Mesodermal cell (in vitro differentiated cells): ENCODE measurements around the gene ABCA5. TPM values are rescaled to one million over a fixed set of nuclear protein-coding genes. Genes with fewer than 3 reads are reported as not detected.
A peak's percentile ranks its signal among the peaks of the same experiment; 100 is the strongest.

Source experiments
- H3K27ac ChIP-seq: 2 replicates; pipeline ENCODE4 v1.7.0; 2013; ENCODE audit warnings: mild to moderate bottlenecking, low read depth, low read length, moderate library complexity; ENCODE audit not compliant: severe bottlenecking
- H3K36me3 ChIP-seq: 2 replicates; pipeline ENCODE4 v1.7.1; 2013; ENCODE audit warnings: mild to moderate bottlenecking, low read length, moderate library complexity; ENCODE audit not compliant: control insufficient read depth, insufficient read depth
- H3K4me1 ChIP-seq: one replicate; pipeline ENCODE4 v1.7.1; 2013; ENCODE audit warnings: mild to moderate bottlenecking, low read length; ENCODE audit not compliant: insufficient read depth, control insufficient read depth, poor library complexity, severe bottlenecking
- H3K4me3 ChIP-seq: 2 replicates; pipeline ENCODE4 v1.7.0; 2013; ENCODE audit warnings: low read length, control low read depth, mild to moderate bottlenecking; ENCODE audit not compliant: insufficient read depth, poor library complexity, severe bottlenecking; ENCODE audit errors: extremely low read depth
- H3K9me3 ChIP-seq: 2 replicates; pipeline ENCODE4 v1.7.1; 2013; ENCODE audit warnings: mild to moderate bottlenecking, low read length, moderate library complexity; ENCODE audit not compliant: control insufficient read depth
- WGBS, 2 experiments: methylation state at CpG; one replicate each; pipeline ENCODE4 v1.1.5; 2013; ENCODE audit warnings: missing lambda C conversion rate in 2 of 2; ENCODE audit not compliant: insufficient coverage in 2 of 2; 5-methylcytosine and 5-hydroxymethylcytosine counted together
- polyA plus RNA-seq, 2 experiments: library from polyadenylated mRNA; stranded (reverse); fragments of 50-300 nt; gene quantifications; one replicate each; pipeline ENCODE4 v1.2.3, GENCODE V29; 2013

ABCA5 gene
- 3.3 TPM for polyA plus RNA-seq (2013, experiment 1 of 2)
- 5.2 TPM for polyA plus RNA-seq (2013, experiment 2 of 2)

- Histone ChIP-seq H3K4me3 (peak within 1 kb of the TSS; percentile 64), H3K9me3 (no peaks in the 10 kb centered on the region), H3K36me3 (no peaks in the 10 kb centered on the region), H3K4me1 (no peaks in the 10 kb centered on the region), H3K27ac (no peak within 1 kb of the TSS)
- WGBS, 2 experiments: 8 to 11% methylated on average over 43 to 55 of the region's 74 CpGs
Observed at GRCh38 chr17:69327060-69327831, at the start of gene ABCA5. ABCA5 (minus strand) TSS chr17:69327133; CDS start chr17:69314415, 12,718 bp downstream.

- Histone ChIP-seq H3K4me3 (no peak overlapping the region), H3K9me3 (no peaks in the 10 kb centered on the region), H3K4me1 (no peaks in the 10 kb centered on the region), H3K27ac (no peak overlapping the region), H3K36me3 (no peaks in the 10 kb centered on the region)
- WGBS, 2 experiments: 88% methylated on average over 2 of the region's 2 CpGs; no CpG with 5 or more reads in 1 of the 2 experiments
Observed at GRCh38 chr17:69375229-69375628, 48.3 kb upstream of the ABCA5 start.

- Histone ChIP-seq H3K4me1 (no peaks in the 10 kb centered on the region), H3K4me3 (no peak overlapping the region), H3K9me3 (no peaks in the 10 kb centered on the region), H3K36me3 (no peaks in the 10 kb centered on the region), H3K27ac (no peak overlapping the region)
- no CpG with 5 or more reads among the region's 2 CpGs for WGBS, 2 experiments
Observed at GRCh38 chr17:69373069-69373468, 46.1 kb upstream of the ABCA5 start.

GRCh38 chr17:69367298-69367697 is 40.4 kb upstream of the ABCA5 start:
- WGBS, 2 experiments: 100% methylated on average over 2 of the region's 3 CpGs; no CpG with 5 or more reads in 1 of the 2 experiments
- Histone ChIP-seq H3K4me1 (no peaks in the 10 kb centered on the region), H3K4me3 (no peak overlapping the region), H3K36me3 (no peaks in the 10 kb centered on the region), H3K27ac (no peak overlapping the region), H3K9me3 (no peaks in the 10 kb centered on the region)

GRCh38 chr17:69363488-69364210 is 36.7 kb upstream of the ABCA5 start:
- H3K9me3 ChIP-seq: no peaks in the 10 kb centered on the region
- no peak overlapping the region for H3K27ac ChIP-seq
- no peaks in the 10 kb centered on the region for H3K4me1 ChIP-seq
- no peaks in the 10 kb centered on the region for H3K36me3 ChIP-seq
- H3K4me3 ChIP-seq: no peak overlapping the region
- no CpG with 5 or more reads among the region's 2 CpGs for WGBS, 2 experiments

GRCh38 chr17:69361156-69361555 is 34.2 kb upstream of the ABCA5 start:
- no peak overlapping the region for H3K27ac ChIP-seq
- no peaks in the 10 kb centered on the region for H3K9me3 ChIP-seq
- no peak overlapping the region for H3K4me3 ChIP-seq
- no peaks in the 10 kb centered on the region for H3K36me3 ChIP-seq
- H3K4me1 ChIP-seq: no peaks in the 10 kb centered on the region

GRCh38 chr17:69358688-69359596 is 32.0 kb upstream of the ABCA5 start:
- H3K4me1 ChIP-seq: no peaks in the 10 kb centered on the region
- no peaks in the 10 kb centered on the region for H3K36me3 ChIP-seq
- no peak overlapping the region for H3K27ac ChIP-seq
- H3K9me3 ChIP-seq: no peaks in the 10 kb centered on the region
- H3K4me3 ChIP-seq: no peak overlapping the region
- 90 to 100% methylated on average over 1 to 2 of the region's 3 CpGs for whole genome bisulfite sequencing, 2 experiments

GRCh38 chr17:69357701-69358100 is 30.8 kb upstream of the ABCA5 start:
- no peak overlapping the region for H3K4me3 ChIP-seq
- no peaks in the 10 kb centered on the region for H3K4me1 ChIP-seq
- H3K36me3 ChIP-seq: no peaks in the 10 kb centered on the region
- H3K27ac ChIP-seq: no peak overlapping the region
- no peaks in the 10 kb centered on the region for H3K9me3 ChIP-seq
- 67 to 72% methylated on average over 2 of the region's 2 CpGs for WGBS, 2 experiments

- WGBS, 2 experiments: 89 to 100% methylated on average over 2 to 4 of the region's 7 CpGs
- H3K27ac ChIP-seq: no peak overlapping the region
- H3K4me3 ChIP-seq: no peak overlapping the region
- H3K36me3 ChIP-seq: no peaks in the 10 kb centered on the region
- no peaks in the 10 kb centered on the region for H3K9me3 ChIP-seq
- H3K4me1 ChIP-seq: no peaks in the 10 kb centered on the region
Observed at GRCh38 chr17:69356625-69357024, 29.7 kb upstream of the ABCA5 start.

- H3K9me3 ChIP-seq: no peaks in the 10 kb centered on the region
- H3K4me1 ChIP-seq: no peaks in the 10 kb centered on the region
- WGBS, 2 experiments: 79 to 97% methylated on average over 3 to 4 of the region's 4 CpGs
- no peak overlapping the region for H3K4me3 ChIP-seq
- H3K27ac ChIP-seq: no peak overlapping the region
- no peaks in the 10 kb centered on the region for H3K36me3 ChIP-seq
Observed at GRCh38 chr17:69350911-69351310, 24.0 kb upstream of the ABCA5 start.
